Panc1 (cell line): ENCODE data around the gene LHX3. TPM values are rescaled to one million over a fixed set of nuclear protein-coding genes. Genes with fewer than 3 reads are reported as not detected.

Experiments
- ATAC-seq: fragments of 200-7000 bp; cut with Tn5 transposase; 2 replicates; pipeline ENCODE4 v1.9.1; 2020; ENCODE audit warnings: mild to moderate bottlenecking, moderate library complexity
- BruUV-seq: library from RNA; stranded (reverse); fragments of 400-500 nt; replicated peaks from 2 replicates; lab custom pipeline; 2021; lab: Mats Ljungman, UMichigan
- CTCF ChIA-PET: fragments of 300-600 bp; sonication (Branson Sonifier 250); formaldehyde crosslinking; loops from one replicate; lab custom pipeline; 2022; ENCODE audit warnings: antibody characterized with exemption; lab: Charles Lee
- POLR2A ChIA-PET: fragments of 300-600 bp; sonication (Branson Sonifier 250); formaldehyde crosslinking; loops from one replicate; lab custom pipeline; 2022; ENCODE audit warnings: antibody characterized with exemption; lab: Charles Lee
- DNase-seq: peaks from one replicate; pipeline ENCODE4 v3.0.0-alpha.2; 2010; ENCODE audit warnings: low read depth, low spot score
- H3K27ac ChIP-seq: 2 replicates; pipeline ENCODE4 v1.5.1; 2011; ENCODE audit warnings: mild to moderate bottlenecking, low read length, inconsistent platforms
- H3K27me3 ChIP-seq: fragments of 200-500 bp; sonication (Bioruptor generic); 2 replicates; pipeline ENCODE4 v1.6.0; 2014; ENCODE audit warnings: low read length, inconsistent platforms; ENCODE audit not compliant: control insufficient read depth, insufficient read depth
- H3K36me3 ChIP-seq: fragments of 200-500 bp; sonication (Bioruptor generic); 2 replicates; pipeline ENCODE4 v1.5.1; 2014; ENCODE audit warnings: inconsistent platforms, mild to moderate bottlenecking, low read length, moderate library complexity; ENCODE audit not compliant: control insufficient read depth, insufficient read depth
- H3K4me1 ChIP-seq: 2 replicates; pipeline ENCODE4 v1.5.1; 2011; ENCODE audit warnings: inconsistent platforms, mild to moderate bottlenecking, low read length, moderate library complexity; ENCODE audit not compliant: control insufficient read depth, insufficient read depth
- H3K4me3 ChIP-seq, 2 experiments: 2 replicates each; pipeline ENCODE4 v1.5.1; 2011 to 2012; ENCODE audit warnings: low read depth in 2 of 2, low read length in 2 of 2, mild to moderate bottlenecking in 2 of 2, inconsistent platforms in 1 of 2, moderate library complexity in 1 of 2
- H3K9me3 ChIP-seq: fragments of 200-500 bp; sonication (Bioruptor generic); 2 replicates; pipeline ENCODE4 v1.5.1; 2014; ENCODE audit warnings: low read depth, mild to moderate bottlenecking, inconsistent platforms, low read length, moderate library complexity; ENCODE audit not compliant: control insufficient read depth, insufficient read depth
- CTCF ChIP-seq: fragments of 450-650 bp; IDR thresholded peaks from 2 replicates; pipeline ENCODE4 v1.5.1; 2017; ENCODE audit warnings: mild to moderate bottlenecking
- POLR2AphosphoS5 ChIP-seq: IDR thresholded peaks from 2 replicates; pipeline ENCODE4 v1.6.1; 2012; ENCODE audit warnings: mild to moderate bottlenecking, low read depth, low read length, moderate library complexity
- REST ChIP-seq, 2 experiments: IDR thresholded peaks; 2 replicates each; pipeline ENCODE4 v1.6.1; 2011 to 2012; ENCODE audit warnings: low read depth in 2 of 2, control low read depth in 1 of 2, low read length in 1 of 2, mild to moderate bottlenecking in 1 of 2, moderate library complexity in 1 of 2; ENCODE audit not compliant: insufficient read depth in 1 of 2
- SIN3A ChIP-seq: IDR thresholded peaks from 2 replicates; pipeline ENCODE4 v1.6.1; 2012; ENCODE audit warnings: low read depth, mild to moderate bottlenecking, low read length, moderate library complexity, borderline replicate concordance; ENCODE audit not compliant: insufficient read depth
- TCF7L2 ChIP-seq: IDR thresholded peaks from 2 replicates; pipeline ENCODE4 v1.6.1; 2011; ENCODE audit warnings: mild to moderate bottlenecking, low read depth, low read length, inconsistent platforms
- in situ Hi-C: cut with HindIII; loops from 2 replicates; pipeline ENCODE4 v1.10.0; 2016; ENCODE audit warnings: low sequenced_read_pairs, low pct_unique_long_range_greater_than_20kb
- intact Hi-C: fragments of 100-400 bp; cut with micrococcal nuclease; formaldehyde crosslinking; loops from one replicate; pipeline ENCODE4 v1.10.0; 2022; ENCODE audit not compliant: unreplicated experiment
- total RNA-seq: library from RNA; stranded (reverse); gene quantifications from one replicate; pipeline ENCODE4 v1.2.1, GENCODE V29; 2021; ENCODE audit not compliant: unreplicated experiment

Gene LHX3
- total RNA-seq, 1 experiment from 2014 or later = 0.13 TPM

GRCh38 chr9:136234597-136234996 lies 29.7 kb upstream of the LHX3 start:
- H3K27ac ChIP-seq = no peak overlapping the region
- H3K9me3 ChIP-seq = no peaks in the 10 kb centered on the region
- H3K36me3 ChIP-seq = no peaks in the 10 kb centered on the region
- intact Hi-C loops = no loop called here
- TF ChIP-seq TCF7L2 (no peak), CTCF (no peak), SIN3A (no peak), POLR2AphosphoS5 (no peak), REST (IDR thresholded peaks at IDR 0.05; ENCODE audit: insufficient read depth in 1 of 2, low read depth in 2 of 2, low read length in 1 of 2) (no peak)
- DNase-seq (no peak), ATAC-seq (no peak)
- H3K4me1 ChIP-seq = no peaks in the 10 kb centered on the region
- ChIA-PET POLR2A (no interaction called here), CTCF (no interaction called here)
- in situ Hi-C loops = no loop called here
- no peaks in the 10 kb centered on the region for H3K27me3 ChIP-seq
- H3K4me3 ChIP-seq = no peak overlapping the region
- no TSS peak for BruUV-seq

- no peak for ATAC-seq
- BruUV-seq = no TSS peak
- intact Hi-C loops = no loop called here
- Histone ChIP-seq H3K9me3 (no peaks in the 10 kb centered on the region), H3K27me3 (no peaks in the 10 kb centered on the region), H3K4me1 (peaks cover under 1% of the 10 kb centered on the region; the same call in 1 of the 2 replicates), H3K36me3 (no peaks in the 10 kb centered on the region), H3K27ac (no peak overlapping the region), H3K4me3 (no peak overlapping the region)
- TF ChIP-seq REST (IDR thresholded peaks at IDR 0.05; ENCODE audit: insufficient read depth in 1 of 2, low read depth in 2 of 2, low read length in 1 of 2) = no peak
- no peak for TF ChIP-seq SIN3A
- TF ChIP-seq TCF7L2 = no peak
- no peak for TF ChIP-seq CTCF
- TF ChIP-seq POLR2AphosphoS5 = no peak
- DNase-seq = no peak
- CTCF ChIA-PET = no interaction called here
- POLR2A ChIA-PET = no interaction called here
- in situ Hi-C loops = no loop called here
Measured at GRCh38 chr9:136233868-136234267, 28.9 kb upstream of the LHX3 start.
